Stimulated activated CD4-positive, alpha-beta T cell treated with anti-CD3 and anti-CD28 coated beads, Interleukin-12 subunit alpha, Interleukin-12 subunit beta, amount 100 ng/mL, for 24 hours (primary cell): Measurements from ENCODE around the gene WWOX.
A peak's percentile ranks its signal among the peaks of the same experiment; 100 is the strongest.
"Not testable (repeated sequence)": the region's sequence is repeated elsewhere in the genome, so short reads cannot be mapped to it uniquely, and the experiment has no call there.

Experiments
- DNase-seq, 2 experiments: peaks; one replicate each; pipeline ENCODE4 v3.0.0-alpha.2; 2020; ENCODE audit warnings: low read depth in 2 of 2

Gene WWOX

DNA sequence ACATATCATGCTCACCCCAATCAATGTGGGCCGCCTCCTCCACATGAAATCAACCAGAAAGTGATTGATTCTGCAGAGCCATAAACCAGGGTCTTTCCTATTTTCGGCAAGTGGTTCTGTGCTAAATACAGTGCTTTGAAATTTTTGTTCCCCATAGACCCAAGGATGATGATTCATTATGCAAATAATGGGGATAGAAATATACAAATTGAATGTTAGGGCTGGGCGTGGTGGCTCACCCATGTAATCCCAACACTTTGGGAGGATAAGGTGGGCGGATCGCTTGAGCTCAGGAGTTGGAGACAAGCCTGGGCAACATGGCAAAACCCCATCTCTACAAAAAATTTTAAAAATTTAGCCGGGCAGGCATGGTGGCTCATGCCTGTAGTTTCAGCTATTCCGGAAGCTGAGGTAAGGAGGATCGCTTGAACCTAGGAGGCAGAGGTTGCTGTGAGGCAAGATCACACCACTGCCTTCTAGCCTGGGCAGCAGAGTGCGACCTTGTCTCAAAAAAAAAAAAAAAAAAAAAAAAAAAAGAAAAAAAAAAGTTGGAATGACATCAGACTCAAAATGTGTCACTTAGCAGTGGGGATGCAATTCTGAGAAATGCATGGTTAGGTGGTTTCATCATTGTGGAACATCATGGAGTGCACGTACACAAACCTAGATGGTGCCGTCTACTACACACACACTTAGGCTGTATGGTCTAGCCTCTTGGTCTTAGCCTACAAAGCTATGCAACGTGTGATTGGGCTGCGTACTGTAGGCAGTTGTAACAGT is 919.4 kb downstream of the WWOX start:
- DNase-seq, result no peak

DNA sequence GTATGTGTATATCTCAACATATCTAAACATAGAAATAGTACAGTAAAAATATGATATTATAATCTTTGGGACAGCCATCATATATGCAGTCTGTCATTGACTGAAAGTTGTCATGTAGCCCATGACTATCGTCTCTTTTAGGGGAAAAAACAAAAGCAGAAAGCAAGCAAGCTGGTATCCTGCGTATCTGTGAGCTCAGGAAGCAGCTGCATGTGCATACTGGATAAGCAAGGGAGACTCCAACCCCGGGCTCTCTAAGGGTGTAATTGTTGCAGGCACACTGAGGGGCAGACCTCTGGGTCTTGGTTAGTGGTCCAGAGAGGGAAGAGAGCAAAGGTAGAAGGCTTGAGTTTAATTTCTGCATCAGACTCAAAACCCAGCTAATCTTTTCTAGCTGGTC is 920.0 kb downstream of the WWOX start:
- no peak for DNase-seq

DNA sequence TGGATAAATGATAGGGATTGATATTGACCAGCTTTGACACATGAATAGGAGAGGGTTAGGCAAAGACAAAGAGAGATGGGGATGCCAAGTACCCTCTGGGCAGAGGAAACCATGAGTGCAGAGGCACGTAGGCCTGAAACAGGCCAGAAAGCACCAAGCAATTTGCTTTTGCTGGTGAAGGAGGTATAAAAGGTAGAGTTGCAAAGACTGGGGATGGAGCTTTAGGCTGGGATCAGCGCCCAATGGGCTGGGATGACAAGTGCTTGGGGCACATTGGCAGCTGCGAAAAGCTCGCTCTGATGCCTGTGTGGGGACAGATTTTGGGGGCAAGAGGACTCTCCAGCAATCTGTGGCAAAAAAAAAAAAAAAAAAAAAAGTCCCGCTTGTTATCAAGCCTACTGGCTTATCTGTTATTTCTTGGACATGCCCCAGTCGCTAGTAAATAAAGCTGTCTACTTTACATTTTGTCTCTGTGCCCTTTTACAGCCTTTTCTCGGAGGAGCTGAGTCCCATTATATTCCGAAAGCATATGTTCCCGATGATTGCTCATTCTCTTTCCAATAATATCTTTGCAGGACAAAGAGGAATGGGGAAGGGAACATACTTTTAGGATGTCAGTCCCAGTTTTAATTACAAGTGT is 922.7 kb downstream of the WWOX start:
- DNase-seq, result no peak

DNA sequence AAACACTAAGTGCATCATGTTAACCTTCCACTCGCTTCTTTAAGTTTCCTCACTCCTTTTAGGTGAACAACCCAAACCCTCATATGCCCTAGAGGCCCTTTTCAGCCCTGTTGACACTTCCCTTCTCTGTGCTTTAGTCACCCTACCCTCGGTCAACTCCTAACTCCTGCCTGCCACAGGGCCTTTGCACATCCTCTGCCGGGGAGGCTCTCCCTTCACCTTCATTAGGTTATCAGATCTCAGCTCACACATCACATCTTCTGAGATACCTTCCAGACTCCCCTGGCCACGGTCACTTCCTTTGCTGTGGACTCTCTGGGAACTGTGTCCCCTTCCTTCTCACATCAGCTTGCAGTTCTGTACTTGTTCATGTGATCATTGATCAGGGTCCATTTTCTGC is 926.7 kb downstream of the WWOX start:
- no peak for DNase-seq

DNA sequence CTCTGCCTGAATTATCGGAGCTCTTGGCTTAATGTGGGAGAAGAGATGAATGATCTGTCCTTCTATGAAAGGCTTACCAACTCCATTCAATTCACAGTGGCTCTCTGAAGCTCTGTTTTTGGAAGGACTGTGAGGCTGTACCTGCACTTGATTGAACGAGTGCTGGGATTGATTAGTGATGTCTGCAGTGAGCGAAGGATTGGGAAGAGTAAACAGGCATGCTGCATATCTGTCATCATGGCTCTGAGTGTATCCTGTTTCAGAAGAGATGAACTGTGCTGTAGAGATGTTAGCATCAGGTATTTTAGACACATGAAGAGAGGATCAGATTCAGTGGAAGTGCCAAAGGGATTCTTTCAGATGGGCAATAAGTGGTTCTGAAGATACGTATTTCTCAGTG is 937.1 kb downstream of the WWOX start:
- DNase-seq, result no peak

DNA sequence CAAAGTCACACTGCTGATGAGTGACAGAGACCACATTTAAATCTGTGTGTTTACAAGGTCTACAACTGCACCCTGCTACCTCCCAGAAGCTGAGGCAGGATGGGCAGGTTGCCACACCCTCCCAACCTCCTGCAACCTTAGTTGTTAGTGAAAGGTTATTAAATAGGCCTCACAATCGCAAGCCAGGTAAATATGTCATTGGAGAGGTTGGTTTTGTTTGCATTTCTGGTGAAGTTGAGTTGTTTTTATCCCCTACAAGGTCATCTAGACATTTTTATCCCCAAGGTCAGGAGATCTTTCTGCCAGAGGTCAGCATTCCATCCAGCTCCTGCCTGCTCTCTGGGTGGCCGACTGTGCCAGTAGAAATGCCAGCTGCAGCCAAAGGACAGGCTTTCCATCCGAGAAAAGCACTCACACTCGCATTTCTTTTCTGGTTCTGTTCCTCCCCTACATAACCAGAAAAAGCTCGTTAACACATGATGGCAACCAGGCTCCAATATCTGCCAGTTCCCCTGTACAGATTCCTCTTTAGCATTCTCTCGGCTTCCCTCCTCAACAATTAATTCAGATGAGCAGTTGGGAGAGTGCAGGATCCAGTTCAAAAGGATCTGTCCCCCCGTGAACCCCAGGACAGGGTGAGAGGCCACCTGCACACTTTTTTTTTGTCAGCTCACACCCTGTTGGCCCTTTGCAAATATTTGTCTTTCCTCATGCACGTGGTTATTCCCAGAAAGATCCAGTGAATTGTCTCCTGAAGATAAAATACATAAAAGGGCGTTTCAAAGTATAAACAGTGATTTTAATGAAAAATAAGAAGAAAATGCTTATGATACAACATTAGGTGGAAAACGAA is 938.3 kb downstream of the WWOX start:
- no peak for DNase-seq

DNA sequence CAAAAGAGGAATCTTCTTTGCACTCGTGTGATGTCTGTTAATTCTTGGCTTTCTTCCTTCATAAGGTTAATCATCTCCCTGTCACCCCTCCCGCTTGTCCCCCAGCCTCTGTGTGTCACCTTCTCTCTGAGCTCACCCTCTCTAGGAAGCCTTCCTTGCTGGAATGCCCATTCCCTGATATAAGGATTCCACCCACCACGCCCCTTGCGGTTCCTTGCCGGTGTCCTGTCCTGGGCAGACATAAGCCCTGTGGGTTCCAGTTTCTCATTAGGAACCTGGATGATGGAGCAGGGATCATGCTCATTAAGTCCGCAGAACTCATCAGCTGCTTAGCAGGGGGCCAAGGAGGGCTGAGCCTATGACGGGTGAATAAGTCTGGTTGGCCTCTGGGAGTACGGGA is 941.8 kb downstream of the WWOX start:
- no peak for DNase-seq

DNA sequence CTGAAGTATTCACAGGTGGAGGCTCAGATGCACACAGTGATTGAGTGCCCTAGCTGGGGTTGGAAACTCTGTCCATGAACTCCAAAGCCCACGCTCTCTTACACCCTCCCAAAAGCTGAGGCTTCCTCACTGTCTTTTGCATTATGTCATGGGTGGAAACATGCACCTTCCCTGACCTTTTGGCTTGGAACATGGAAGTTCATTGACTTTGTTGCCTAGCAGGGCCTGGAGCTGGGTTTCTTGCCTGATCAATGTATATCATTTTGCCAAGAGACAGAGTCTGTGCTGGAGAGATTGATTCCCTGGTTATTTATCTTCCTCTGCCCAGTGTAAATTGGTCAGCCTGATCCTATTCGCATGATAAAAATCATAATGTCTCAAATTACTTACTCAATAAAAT is 942.7 kb downstream of the WWOX start:
- DNase-seq, result no peak

DNA sequence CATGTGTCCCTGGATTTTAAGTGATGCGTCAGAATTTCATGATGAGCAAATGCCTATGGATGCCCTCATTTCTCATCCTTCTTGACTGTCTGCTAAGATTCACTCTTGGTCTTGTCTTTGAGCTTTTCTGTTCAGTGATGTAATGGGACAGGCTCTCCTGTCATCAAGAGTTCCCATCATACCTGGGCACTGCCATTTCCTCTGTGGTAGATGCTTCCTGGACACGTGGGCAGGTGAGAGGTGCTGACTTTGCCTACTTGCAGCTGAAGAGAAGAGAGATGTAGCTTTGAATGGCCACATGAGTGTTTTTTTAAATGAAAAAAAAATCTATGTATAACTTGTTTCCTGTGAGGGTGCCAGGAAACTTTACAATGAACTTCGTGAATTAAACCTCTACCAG is 943.4 kb downstream of the WWOX start:
- DNase-seq, result peak in 1 of 2 experiments; percentile 5

DNA sequence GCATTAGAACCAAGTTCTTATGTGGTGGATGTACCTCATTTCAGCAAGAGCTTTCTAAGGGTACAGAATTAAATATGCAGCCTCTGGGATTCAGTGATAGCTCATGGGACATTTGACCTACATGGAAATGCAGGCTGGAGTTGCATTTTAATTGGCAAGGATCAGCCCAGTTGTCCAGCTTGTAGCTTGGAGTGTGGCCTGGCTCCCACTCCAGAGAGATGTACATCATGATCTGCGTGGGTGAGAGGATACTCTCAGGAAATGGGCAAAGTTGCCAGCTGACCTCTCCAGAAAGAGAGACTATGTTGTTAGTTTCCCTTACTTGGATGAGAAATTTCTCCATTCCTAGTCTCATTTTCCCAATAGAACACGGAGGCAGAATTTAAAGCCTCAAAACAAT is 945.7 kb downstream of the WWOX start:
- DNase-seq, result no peak

DNA sequence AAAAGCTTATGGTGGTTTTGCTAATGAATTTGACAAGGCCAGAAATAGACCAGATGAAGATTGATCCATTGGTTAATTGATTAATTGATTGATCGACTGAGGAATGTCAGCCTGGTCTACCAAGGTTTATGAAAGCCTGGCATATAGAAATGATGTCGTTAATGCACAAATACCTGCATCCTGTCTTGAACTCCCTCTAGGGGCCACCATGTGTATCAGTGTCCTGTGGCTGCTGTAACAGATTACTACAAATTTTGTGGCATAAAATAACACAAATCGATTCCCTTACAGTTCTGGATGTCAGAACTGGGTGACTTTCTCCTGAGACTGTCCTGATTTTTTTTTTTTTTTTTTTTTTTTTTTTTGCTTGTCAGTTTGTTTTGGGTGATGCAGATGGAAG is 947.9 kb downstream of the WWOX start:
- no peak for DNase-seq

DNA sequence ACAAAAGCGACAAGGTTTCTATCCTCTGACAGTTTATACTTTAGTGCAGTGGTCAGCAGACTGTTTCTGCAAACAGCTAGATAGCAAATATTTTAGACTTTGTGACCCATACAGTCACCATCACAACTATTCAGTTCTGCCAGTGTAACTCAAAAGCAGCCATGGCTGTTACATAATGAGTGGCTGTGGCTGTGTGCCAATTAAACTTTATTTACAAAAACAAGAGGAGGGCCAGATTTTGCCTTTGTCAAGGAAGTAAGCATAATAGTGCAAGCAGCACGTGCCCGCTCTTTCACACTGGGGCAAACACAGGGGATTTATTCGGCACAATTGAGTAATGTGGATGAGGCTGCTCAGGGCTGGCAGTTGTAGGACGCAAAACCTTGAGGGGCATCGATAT is 949.6 kb downstream of the WWOX start:
- no peak for DNase-seq

DNA sequence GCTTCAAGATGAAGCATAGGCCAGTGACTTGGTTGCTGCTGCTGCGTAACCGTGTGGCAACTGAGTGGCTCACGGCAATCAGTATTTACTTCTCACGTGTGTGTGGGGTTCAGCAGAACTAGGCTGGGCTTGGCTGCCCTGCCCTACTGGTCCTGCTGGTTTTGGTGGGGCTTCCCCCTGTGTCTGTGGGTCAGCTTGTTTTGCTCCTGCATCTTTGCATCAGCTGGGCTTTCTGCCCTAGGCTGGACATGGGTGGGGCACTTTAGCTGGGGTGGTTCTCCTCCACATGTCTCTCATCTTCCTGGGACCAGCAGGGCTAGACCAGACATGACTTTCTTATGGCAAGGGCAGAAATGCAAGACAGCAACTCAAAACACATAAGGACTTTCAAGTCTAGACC is 950.6 kb downstream of the WWOX start:
- no peak for DNase-seq

DNA sequence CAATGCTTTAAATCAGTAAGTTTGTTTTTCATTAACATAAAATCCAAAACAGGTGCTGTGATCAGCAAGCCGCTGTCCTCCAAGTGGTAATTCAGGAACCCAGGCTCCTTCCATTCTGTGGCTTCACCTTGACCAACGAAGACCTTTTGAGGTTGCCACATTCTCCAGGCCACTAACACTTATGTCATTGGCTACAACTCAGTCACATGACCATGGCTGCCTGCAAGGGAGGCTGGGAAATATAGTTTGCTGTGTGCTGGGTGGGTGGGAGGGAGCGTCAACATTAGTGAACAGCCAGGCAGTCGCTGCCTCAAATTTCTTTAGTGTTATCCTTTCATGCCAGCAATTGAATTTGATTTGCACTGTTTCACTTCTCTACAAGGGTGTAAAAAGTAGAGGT is 951.9 kb downstream of the WWOX start:
- no peak for DNase-seq

DNA sequence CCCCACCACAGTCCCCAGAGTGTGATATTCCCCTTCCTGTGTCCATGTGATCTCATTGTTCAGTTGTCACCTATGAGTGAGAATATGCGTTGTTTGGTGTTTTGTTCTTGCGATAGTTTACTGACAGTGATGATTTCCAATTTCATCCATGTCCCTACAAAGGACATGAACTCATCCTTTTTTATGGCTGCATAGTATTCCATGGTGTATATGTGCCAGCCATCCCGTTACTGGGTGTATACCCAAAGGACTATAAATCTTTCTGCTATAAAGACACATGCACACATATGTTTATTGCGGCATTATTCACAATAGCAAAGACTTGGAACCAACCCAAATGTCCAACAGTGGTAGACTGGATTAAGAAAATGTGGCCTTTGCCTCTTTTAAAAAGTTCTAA is 952.7 kb downstream of the WWOX start:
- DNase-seq, result not testable (repeated sequence)

DNA sequence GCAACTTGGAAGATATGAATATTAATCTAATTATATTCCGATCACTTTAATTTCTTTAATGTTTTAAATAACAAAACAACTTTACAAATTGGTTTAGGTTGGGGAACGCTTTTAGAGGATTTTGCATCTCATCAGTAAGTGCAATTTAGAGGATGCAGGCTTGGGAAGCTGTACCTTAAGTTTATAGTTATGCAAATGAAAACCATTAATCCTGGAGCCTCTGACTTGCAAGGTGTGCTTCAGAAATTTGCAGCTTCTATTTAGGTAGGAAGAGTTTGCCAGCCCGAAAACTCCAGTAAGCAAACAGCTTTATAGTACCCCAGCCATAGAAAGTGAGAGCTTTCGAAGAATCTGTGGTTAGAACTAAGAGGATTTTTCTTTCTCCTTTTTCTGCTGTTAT is 954.1 kb downstream of the WWOX start:
- DNase-seq, result no peak

DNA sequence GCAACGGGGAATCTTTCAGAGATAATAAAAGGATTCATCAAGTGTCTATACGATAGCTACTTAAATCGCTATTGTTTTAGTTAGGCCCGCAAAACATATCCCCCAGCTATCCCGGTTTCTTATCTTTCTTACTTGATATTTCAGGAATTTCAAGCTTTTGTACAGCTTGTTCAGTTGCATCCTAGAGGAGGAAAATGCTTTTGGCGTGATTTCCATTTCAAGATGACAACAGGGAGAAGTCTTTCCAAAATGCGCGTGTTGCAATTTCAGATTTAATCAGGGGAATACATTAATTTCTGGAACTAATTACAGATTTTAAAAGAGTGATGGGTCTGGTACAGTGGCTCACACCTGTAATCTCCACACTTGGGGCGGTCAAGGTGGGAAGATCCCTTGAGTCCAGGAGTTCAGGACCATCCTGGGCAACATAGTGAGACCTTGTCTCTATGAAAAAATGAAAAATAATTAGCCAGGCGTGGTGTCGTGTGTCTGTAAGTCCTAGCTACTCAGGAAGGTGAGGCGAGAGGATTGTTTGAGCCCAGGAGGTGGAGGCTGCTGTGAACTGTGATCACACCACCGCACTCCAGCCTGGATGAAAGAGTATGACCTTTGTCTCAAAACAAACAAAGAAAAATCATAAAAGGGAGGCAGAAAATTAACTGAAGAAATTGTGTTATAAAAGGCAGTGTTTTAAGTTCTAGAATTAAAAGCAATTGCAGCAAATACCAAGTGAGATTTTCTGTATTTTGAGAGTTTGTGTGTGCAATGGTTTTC is 954.9 kb downstream of the WWOX start:
- DNase-seq, result no peak

DNA sequence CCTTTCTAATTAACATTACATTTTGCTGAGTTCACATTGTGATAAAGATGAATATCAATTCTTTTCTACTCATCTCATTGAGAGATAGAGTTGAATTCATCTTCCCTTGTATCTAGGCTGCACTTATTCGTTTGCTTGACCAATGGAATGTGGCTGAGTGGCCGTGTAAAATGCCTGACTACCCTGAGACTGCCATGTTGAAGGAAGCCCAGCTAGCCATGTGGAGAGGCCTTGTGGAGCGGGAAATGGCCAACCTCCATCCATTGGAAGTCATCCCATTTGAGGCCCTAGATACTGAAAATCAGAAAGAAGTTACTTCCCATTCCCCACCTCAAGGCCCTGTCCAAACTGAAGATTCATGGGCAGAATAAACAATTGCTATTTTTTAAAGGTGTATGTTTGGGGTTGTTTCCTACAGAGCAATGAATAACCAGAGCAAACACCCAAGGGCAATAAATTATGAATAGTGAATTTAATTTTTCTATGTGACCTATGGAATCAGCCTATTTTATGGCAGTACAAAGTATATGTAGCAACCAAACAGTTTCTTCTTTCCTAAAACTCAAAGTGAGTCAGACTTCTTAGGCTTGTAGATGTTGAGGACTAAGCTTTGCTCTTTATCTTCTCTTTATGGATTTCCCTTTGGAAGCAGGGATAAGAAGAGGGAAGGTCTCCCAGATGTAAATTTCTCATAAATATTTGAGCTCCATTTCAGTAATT is 956.0 kb downstream of the WWOX start:
- DNase-seq, result no peak

DNA sequence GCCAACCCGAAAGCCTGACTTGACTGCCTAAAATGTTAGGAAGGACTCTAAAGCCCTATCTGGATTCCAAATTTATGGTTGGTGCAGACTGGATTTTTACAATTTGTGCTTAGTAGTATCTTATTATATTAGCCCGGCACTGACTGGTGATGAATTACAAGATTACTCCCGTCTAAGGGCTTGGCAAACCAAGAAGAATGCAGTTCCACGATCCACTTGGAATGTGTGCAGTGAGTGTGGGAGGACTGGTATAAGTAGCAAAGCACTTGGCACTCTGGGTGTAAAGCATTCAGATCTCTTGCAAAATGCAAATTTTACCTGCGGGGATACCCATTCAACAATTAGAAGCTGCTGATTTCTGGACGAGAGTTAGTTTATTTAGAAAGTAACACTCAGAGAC is 961.7 kb downstream of the WWOX start:
- DNase-seq, result no peak

DNA sequence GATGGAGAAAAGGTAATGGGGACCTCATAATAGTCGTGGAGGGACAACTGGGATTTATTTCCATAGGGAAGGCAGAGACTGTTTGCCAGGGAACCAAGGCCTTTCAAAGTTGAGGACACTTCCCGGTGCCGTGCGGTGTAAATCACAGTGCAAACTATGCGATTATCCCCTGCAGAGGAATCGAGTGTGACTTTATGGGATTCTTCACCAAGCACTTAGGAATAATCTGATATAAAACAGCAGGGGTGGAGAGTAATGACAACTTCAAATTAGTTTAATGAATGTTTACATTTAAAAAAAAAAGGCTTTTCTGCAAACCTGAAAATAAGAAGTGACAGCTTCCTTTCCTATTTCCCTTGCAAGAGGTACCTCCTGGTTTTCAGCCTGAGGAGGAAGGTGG is 962.9 kb downstream of the WWOX start:
- no peak for DNase-seq

DNA sequence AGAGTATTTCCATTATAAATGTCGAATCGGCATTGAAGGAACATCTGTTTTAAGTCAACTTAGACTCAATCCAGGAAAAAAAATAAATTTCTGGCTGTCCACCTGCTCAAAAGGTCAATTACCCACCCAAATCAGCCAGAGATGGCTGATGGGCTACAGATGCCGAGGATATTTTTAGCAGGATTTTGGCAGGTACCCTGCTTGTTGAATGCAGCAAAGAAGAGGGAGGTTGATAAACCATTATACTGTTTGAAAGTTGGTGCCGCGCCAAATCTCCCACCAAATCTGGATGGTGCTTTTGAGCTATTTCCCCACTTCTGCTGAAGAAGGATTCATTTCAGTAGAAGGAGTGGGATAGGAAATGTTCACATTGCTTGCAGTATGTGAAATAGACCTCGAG is 963.4 kb downstream of the WWOX start:
- DNase-seq, result no peak
